ENCODE measurements around the gene ZNF469.

The ZNF469 gene

DNA sequence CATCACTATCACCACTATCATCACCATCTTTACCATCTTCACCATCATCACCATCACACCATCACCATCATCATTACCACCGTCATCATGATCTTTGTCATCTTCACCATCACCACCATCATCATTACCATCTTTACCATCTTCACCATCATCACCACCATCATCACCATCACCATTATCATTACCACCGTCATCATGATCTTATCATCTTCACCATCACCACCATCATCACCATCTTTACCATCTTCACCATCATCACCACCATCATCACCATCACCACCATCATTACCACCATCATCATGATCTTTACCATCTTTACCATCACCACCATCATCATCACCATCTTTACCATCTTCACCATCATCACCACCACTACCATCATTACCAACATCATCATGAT, 10.2 kb upstream of the ZNF469 start:
- H3K9me3 ChIP-seq (ENCODE audit: insufficient read depth, low read length, severe bottlenecking): peaks cover 2% of the 10 kb centered on the region
- DNase-seq (no peak), ATAC-seq (ENCODE audit: insufficient read depth, low read depth) (no peak)
- no peak overlapping the region for H3K4me2 ChIP-seq (ENCODE audit: insufficient read depth, low read length)
- no peaks in the 10 kb centered on the region for H4K20me1 ChIP-seq (ENCODE audit: insufficient read depth, low read length)
- H3K36me3 ChIP-seq (ENCODE audit: insufficient read depth, low read length): no peaks in the 10 kb centered on the region
- H3K27ac ChIP-seq (ENCODE audit: low read length): no peak overlapping the region
- H2AFZ ChIP-seq (ENCODE audit: low read depth, low read length): no peak overlapping the region
- H3K79me2 ChIP-seq (ENCODE audit: insufficient read depth, low read length): no peaks in the 10 kb centered on the region
- no peaks in the 10 kb centered on the region for H3K4me1 ChIP-seq (ENCODE audit: insufficient read depth, low read length)
- no peaks in the 10 kb centered on the region for H3K27me3 ChIP-seq (ENCODE audit: insufficient read depth, low read length, poor library complexity)
- no peak overlapping the region for H3K9ac ChIP-seq (ENCODE audit: low read depth, low read length)
- H3K4me3 ChIP-seq (ENCODE audit: low read depth in 1 of 2, low read length in 2 of 2): no peak overlapping the region
- no peak for TF ChIP-seq EZH2 (IDR thresholded peaks at IDR 0.05; ENCODE audit: borderline replicate concordance, low read depth, low read length, severe bottlenecking)
- TF ChIP-seq, protein P1, sequence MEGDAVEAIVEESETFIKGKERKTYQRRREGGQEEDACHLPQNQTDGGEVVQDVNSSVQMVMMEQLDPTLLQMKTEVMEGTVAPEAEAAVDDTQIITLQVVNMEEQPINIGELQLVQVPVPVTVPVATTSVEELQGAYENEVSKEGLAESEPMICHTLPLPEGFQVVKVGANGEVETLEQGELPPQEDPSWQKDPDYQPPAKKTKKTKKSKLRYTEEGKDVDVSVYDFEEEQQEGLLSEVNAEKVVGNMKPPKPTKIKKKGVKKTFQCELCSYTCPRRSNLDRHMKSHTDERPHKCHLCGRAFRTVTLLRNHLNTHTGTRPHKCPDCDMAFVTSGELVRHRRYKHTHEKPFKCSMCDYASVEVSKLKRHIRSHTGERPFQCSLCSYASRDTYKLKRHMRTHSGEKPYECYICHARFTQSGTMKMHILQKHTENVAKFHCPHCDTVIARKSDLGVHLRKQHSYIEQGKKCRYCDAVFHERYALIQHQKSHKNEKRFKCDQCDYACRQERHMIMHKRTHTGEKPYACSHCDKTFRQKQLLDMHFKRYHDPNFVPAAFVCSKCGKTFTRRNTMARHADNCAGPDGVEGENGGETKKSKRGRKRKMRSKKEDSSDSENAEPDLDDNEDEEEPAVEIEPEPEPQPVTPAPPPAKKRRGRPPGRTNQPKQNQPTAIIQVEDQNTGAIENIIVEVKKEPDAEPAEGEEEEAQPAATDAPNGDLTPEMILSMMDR (IDR thresholded peaks at IDR 0.05; ENCODE audit: borderline replicate concordance, extremely low read depth, low read length, poor library complexity, severe bottlenecking): no peak

DNA sequence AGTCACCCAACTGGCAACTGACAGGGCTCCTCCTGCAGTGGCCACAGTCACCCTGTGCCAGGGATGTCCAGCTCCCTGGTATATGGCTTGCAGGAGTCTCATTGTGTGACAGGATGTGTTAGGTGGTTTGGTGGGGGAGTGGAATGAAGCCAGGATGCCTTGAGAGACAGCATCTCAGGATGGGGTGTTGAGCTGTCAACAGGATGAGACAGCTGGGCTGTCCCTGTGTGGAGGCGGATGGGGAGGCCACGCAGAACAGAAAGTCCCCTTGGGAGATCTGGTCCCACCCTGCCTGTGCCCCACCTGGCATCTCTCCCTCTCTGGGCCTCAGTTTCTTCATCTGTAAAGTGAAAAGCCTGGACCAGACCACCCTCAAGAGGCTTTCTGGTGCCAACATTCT, 9.5 kb upstream of the ZNF469 start:
- no peaks in the 10 kb centered on the region for H3K79me2 ChIP-seq (ENCODE audit: insufficient read depth, low read length)
- peaks cover 2% of the 10 kb centered on the region for H3K9me3 ChIP-seq (ENCODE audit: insufficient read depth, low read length, severe bottlenecking)
- no peak for TF ChIP-seq EZH2 (IDR thresholded peaks at IDR 0.05; ENCODE audit: borderline replicate concordance, low read depth, low read length, severe bottlenecking)
- TF ChIP-seq, protein P1 (IDR thresholded peaks at IDR 0.05; ENCODE audit: borderline replicate concordance, extremely low read depth, low read length, poor library complexity, severe bottlenecking): no peak
- H3K27me3 ChIP-seq (ENCODE audit: insufficient read depth, low read length, poor library complexity): no peaks in the 10 kb centered on the region
- H3K4me2 ChIP-seq (ENCODE audit: insufficient read depth, low read length): no peak overlapping the region
- H3K4me1 ChIP-seq (ENCODE audit: insufficient read depth, low read length): no peaks in the 10 kb centered on the region
- no peak overlapping the region for H2AFZ ChIP-seq (ENCODE audit: low read depth, low read length)
- H3K9ac ChIP-seq (ENCODE audit: low read depth, low read length): no peak overlapping the region
- no peaks in the 10 kb centered on the region for H4K20me1 ChIP-seq (ENCODE audit: insufficient read depth, low read length)
- H3K27ac ChIP-seq (ENCODE audit: low read length): no peak overlapping the region
- ATAC-seq (ENCODE audit: insufficient read depth, low read depth) (no peak), DNase-seq (no peak)
- no peaks in the 10 kb centered on the region for H3K36me3 ChIP-seq (ENCODE audit: insufficient read depth, low read length)
- no peak overlapping the region for H3K4me3 ChIP-seq (ENCODE audit: low read depth in 1 of 2, low read length in 2 of 2)

DNA sequence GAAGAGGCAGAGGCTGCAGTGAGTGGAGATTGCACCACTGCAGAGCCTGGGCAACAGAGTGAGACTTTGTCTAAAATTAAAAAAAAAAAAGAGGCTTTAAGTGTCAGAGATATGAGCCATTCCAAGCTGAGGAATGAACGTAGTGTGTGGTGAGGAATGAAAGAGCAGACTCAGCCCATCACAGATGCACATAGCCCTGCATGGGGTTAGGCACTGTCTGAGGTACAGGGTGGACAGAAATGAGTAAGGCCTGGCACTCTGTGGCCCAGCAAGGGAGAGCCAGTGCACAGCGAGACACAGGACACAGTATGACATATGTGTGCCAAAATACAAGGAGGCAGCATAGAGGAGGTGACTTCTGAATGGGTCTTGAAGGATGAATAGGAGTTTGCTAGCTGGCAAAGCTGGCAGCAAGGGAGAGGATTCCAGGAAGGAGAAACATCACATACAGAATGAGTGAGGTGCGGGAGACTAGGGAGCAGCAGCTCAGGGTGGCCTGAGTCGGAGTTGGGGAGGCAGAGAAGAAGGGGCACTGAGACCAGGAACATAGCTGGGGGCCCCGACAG, 8.7 kb upstream of the ZNF469 start:
- Histone ChIP-seq H4K20me1 (ENCODE audit: insufficient read depth, low read length) (no peaks in the 10 kb centered on the region), H3K4me2 (ENCODE audit: insufficient read depth, low read length) (no peak overlapping the region), H3K9ac (ENCODE audit: low read depth, low read length) (no peak overlapping the region), H3K9me3 (ENCODE audit: insufficient read depth, low read length, severe bottlenecking) (peaks cover 2% of the 10 kb centered on the region), H3K4me3 (ENCODE audit: low read depth in 1 of 2, low read length in 2 of 2) (no peak overlapping the region), H3K4me1 (ENCODE audit: insufficient read depth, low read length) (no peaks in the 10 kb centered on the region), H3K36me3 (ENCODE audit: insufficient read depth, low read length) (no peaks in the 10 kb centered on the region), H3K79me2 (ENCODE audit: insufficient read depth, low read length) (no peaks in the 10 kb centered on the region), H2AFZ (ENCODE audit: low read depth, low read length) (no peak overlapping the region), H3K27me3 (ENCODE audit: insufficient read depth, low read length, poor library complexity) (no peaks in the 10 kb centered on the region), H3K27ac (ENCODE audit: low read length) (no peak overlapping the region)
- no peak for DNase-seq
- no peak for ATAC-seq (ENCODE audit: insufficient read depth, low read depth)
- TF ChIP-seq, protein P1 (IDR thresholded peaks at IDR 0.05; ENCODE audit: borderline replicate concordance, extremely low read depth, low read length, poor library complexity, severe bottlenecking): no peak
- TF ChIP-seq EZH2 (IDR thresholded peaks at IDR 0.05; ENCODE audit: borderline replicate concordance, low read depth, low read length, severe bottlenecking): no peak

DNA sequence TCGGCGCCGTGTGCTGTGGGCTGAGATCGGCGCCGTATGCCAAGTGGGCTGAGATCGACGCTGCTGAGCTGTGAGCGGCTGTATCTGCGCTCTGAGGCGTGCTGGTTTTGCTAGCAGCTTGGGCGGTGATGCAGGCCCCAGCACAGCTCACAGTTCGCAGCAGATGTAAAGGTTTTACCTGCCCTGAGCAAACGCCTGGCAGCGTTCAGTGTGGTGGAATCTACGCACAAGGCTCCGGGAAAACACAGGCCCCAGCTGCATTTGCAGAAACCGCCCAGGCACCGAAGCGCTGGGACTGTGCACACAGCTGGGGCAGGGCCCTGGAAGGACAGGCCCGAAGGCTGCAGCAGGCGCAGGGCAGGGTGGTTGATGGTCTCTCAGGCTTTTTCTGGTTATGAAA, 8.0 kb upstream of the ZNF469 start:
- no peak for DNase-seq
- no peaks in the 10 kb centered on the region for H3K27me3 ChIP-seq (ENCODE audit: insufficient read depth, low read length, poor library complexity)
- no peak overlapping the region for H3K9ac ChIP-seq (ENCODE audit: low read depth, low read length)
- H3K27ac ChIP-seq (ENCODE audit: low read length): no peak overlapping the region
- H3K79me2 ChIP-seq (ENCODE audit: insufficient read depth, low read length): no peaks in the 10 kb centered on the region
- no peak for TF ChIP-seq EZH2 (IDR thresholded peaks at IDR 0.05; ENCODE audit: borderline replicate concordance, low read depth, low read length, severe bottlenecking)
- TF ChIP-seq, protein P1 (IDR thresholded peaks at IDR 0.05; ENCODE audit: borderline replicate concordance, extremely low read depth, low read length, poor library complexity, severe bottlenecking): no peak
- H3K4me1 ChIP-seq (ENCODE audit: insufficient read depth, low read length): no peaks in the 10 kb centered on the region
- H3K4me3 ChIP-seq (ENCODE audit: low read depth in 1 of 2, low read length in 2 of 2): no peak overlapping the region
- no peak overlapping the region for H2AFZ ChIP-seq (ENCODE audit: low read depth, low read length)
- no peaks in the 10 kb centered on the region for H3K36me3 ChIP-seq (ENCODE audit: insufficient read depth, low read length)
- H4K20me1 ChIP-seq (ENCODE audit: insufficient read depth, low read length): no peaks in the 10 kb centered on the region
- ATAC-seq (ENCODE audit: insufficient read depth, low read depth): no peak
- H3K4me2 ChIP-seq (ENCODE audit: insufficient read depth, low read length): no peak overlapping the region
- H3K9me3 ChIP-seq (ENCODE audit: insufficient read depth, low read length, severe bottlenecking): peaks cover 2% of the 10 kb centered on the region
